GM19372 (cell line): ENCODE measurements around the gene GJA9.

Experiments used
- ATAC-seq: cut with Tn5 transposase; IDR thresholded peaks from one replicate; pipeline ENCODE4 v1.9.1; 2021; ENCODE audit warnings: mild to moderate bottlenecking, low read depth, moderate library complexity; ENCODE audit not compliant: unreplicated experiment

GJA9 gene

DNA sequence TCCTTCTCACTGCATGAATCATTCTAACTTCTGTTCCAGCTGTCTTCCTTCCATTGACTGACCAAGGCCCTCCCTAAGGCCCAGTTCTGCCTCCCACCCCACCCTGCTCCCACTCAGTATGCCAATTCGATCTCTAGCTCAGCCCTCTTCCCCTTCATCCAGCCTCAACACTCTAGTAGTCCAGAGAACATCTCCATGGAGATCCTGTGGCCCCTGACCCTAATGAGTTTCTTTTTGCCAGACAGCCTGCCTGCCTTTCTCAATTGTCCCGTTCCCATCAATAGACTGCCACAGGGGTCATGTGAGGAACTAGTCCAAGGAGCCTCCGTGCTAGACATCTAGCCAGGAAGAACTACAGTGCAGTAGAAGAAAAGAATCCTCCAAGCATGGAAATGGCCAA lies 48.2 kb downstream of the GJA9 start:
- ATAC-seq = no peak

DNA sequence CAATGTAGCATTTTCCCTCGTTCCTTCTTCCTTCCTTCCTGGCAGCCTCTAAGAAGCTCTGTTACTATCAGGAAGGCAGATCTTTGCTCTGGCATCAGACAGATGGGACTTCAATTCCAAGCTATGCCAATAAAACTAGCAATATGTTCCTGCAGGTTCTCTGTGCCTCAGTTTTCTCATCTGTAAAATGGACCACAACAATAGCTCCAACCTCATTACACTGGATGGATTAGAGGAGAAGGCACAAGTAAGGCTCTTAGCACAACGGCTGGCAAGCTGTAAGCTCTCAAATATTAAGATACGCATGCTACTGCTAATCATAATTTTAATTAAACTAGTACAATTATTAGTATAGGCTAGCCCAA lies 49.0 kb downstream of the GJA9 start:
- no peak for ATAC-seq

DNA sequence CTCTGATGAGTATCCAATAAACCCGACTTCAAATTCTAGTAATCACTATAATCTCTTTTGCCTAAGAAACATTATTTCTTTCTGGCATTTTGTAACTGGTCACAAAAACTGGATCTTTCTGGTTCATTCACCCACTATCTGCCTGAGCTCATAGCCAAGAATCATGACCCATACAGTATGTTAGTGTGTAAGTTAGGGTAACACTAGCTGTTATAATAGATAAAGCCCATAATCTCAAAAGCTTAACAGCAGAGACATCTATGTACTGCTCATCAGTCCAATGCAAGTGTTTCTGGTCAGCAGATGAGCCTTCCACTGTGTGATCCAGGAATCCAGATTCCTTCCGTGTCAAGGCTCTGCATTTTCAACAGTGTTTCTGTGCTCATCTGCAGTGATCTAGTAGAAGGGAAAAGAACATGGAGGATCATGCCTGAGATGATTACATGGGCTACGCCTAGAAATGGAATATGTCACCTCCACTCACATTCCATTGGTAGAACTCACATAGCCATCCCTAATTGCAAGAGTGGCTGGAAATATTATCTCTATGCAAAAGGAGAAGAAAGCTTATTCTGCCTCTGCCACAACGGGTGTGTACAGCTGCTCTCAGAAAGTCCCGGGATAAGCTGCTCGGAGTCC lies 49.5 kb downstream of the GJA9 start:
- no peak for ATAC-seq

GRCh38 chr1:38829368-38829767 lies 52.0 kb downstream of the GJA9 start:
- ATAC-seq = no peak

- no peak for ATAC-seq
These were observed 54.1 kb downstream of the GJA9 start for GRCh38 chr1:38827318-38827717.

DNA sequence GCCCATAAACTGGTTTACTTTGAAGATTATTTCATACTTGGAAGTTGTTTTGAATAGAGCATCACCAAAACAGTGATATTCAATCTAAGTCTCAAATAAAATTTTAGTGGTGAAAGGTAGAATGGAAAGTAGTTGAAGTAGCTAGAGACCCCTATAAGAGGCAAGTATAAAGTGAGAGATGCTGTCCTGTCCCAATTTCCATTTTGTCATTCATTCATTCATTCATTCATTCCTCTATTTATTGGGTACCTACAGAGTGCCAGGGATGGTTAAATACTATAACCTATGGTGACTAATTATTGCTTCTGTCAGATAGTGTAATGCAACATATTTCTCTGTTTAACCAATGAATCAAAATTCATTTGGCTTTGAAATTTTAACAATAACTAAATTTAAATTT lies 54.5 kb downstream of the GJA9 start:
- no peak for ATAC-seq

- ATAC-seq = no peak
These were observed 55.1 kb downstream of the GJA9 start for GRCh38 chr1:38826262-38826661.
